Transverse colon (tissue), 4 donors: ENCODE measurements around the gene ARID3A.

Source experiments
- CTCF ChIP-seq, 5 experiments: fragments of 200-600 bp in 3 of 5; fragments of 450-650 bp in 2 of 5; sonication (generic) in 3 of 5; IDR thresholded peaks; 1 replicate in 2 of 5; 2 replicates in 3 of 5; pipeline ENCODE4 v1.5.1; 2016 to 2017; ENCODE audit warnings: antibody characterized with exemption in 5 of 5, inconsistent platforms in 3 of 5, mild to moderate bottlenecking in 2 of 5, moderate library complexity in 1 of 5
- EP300 ChIP-seq: sonication (generic); formaldehyde crosslinking; IDR thresholded peaks from one replicate; pipeline ENCODE4 v1.6.1; 2017; ENCODE audit warnings: antibody characterized with exemption, low read depth
- POLR2A ChIP-seq: fragments of 450-650 bp; IDR thresholded peaks from one replicate; pipeline ENCODE4 v1.6.1; 2016; ENCODE audit warnings: antibody characterized with exemption, mild to moderate bottlenecking, moderate library complexity
- POLR2AphosphoS5 ChIP-seq, 3 donors: sonication (generic); formaldehyde crosslinking; IDR thresholded peaks; one replicate each; pipeline ENCODE4 v1.6.1; 2016; ENCODE audit warnings: antibody characterized with exemption in 3 of 3

DNA sequence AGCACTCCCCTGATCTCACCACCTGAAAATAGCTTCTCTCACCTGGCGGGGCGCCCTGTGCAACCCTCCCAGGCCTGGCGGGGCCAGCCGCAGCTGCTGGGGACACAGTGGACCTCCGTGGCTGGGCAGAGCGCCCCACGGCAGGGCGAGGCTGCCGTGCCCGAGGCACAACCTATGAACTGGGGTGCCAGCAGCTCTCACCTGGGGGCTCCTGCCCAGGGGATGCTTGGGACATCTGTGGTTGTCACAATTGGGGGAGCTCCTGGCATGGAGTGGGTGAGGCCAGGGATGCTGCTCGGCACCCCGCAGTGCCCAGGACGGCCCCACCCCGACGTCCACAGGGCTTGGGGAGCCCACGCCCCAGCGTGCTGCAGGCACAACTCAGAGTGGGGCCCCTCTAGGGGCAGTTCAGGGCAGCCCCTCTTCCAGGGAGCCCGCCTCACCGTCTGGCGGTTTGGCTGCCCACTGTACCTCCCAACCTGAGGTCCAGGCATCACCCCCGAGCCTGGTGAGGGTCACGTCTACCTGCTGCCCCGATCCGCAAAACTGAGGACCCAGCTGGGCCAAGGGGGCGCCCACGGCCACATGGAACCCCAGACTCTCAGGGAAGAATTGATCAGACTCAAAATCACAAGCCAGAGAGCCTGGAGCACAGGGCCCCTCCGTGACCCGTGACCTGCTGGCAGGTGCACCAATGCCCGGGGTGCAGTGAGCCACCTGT is 89.4 kb downstream of the ARID3A start:
- TF ChIP-seq CTCF (IDR thresholded peaks at IDR 0.05) (no peak), POLR2A (no peak), POLR2AphosphoS5 (IDR thresholded peaks at IDR 0.05) (no peak), EP300 (no peak)
